HCT116 (cell line): ENCODE data around the gene CUX1. TPM values are rescaled to one million over a fixed set of nuclear protein-coding genes. Genes with fewer than 3 reads are reported as not detected.
A peak's percentile ranks its signal among the peaks of the same experiment; 100 is the strongest.

Source experiments
- ATAC-seq: fragments of 200-7000 bp; cut with Tn5 transposase; 2 replicates; pipeline ENCODE4 v1.9.1; 2020; ENCODE audit warnings: mild to moderate bottlenecking, moderate library complexity
- BruUV-seq: library from RNA; stranded (reverse); fragments of 400-500 nt; replicated peaks from 2 replicates; lab custom pipeline; 2021; lab: Mats Ljungman, UMichigan
- CTCF ChIA-PET: fragments of 300-600 bp; sonication (Branson Sonifier 250); formaldehyde crosslinking; loops from one replicate; lab custom pipeline; 2021; ENCODE audit warnings: antibody characterized with exemption; lab: Charles Lee
- POLR2A ChIA-PET: fragments of 300-600, 350-600 bp; sonication (Branson Sonifier 250); formaldehyde crosslinking; loops from one replicate; lab custom pipeline; 2021; ENCODE audit warnings: antibody characterized with exemption; lab: Charles Lee
- RAD21 ChIA-PET, 2 experiments: fragments of 300-600 bp; sonication (Branson Sonifier 250); formaldehyde crosslinking; loops; one replicate each; lab custom pipeline; 2023; ENCODE audit warnings: low total read pairs in 2 of 2; ENCODE audit not compliant: uncharacterized antibody in 2 of 2, unreplicated experiment in 2 of 2, low non-redundant PET in 1 of 2; lab: Charles Lee
- DNase-seq: peaks from one replicate; pipeline ENCODE4 v3.0.0-alpha.2; 2010; ENCODE audit warnings: low read depth, low spot score
- H2AFZ ChIP-seq: fragments of 200-600 bp; shearing (Covaris generic), sonication (generic); 2 replicates; pipeline ENCODE4 v1.6.1; 2017; ENCODE audit warnings: low read depth, mixed run types, mixed read lengths, antibody characterized with exemption, low read length; ENCODE audit not compliant: poor library complexity, severe bottlenecking
- H3K27ac ChIP-seq: 2 replicates; pipeline ENCODE4 v1.5.1; 2012; ENCODE audit warnings: low read depth, low read length
- H3K27me3 ChIP-seq: fragments of 200-600 bp; sonication (generic); 2 replicates; pipeline ENCODE4 v1.6.1; 2016; ENCODE audit warnings: mixed run types, low read length, mixed read lengths; ENCODE audit not compliant: insufficient read depth
- H3K36me3 ChIP-seq, 2 experiments: fragments of 200-500 bp in 1 of 2; fragments of 200-600 bp in 1 of 2; sonication (Bioruptor generic) in 1 of 2; sonication (generic) in 1 of 2; 2 replicates each; pipeline versions ENCODE4 v1.5.1 to v1.6.1; 2014 to 2016; ENCODE audit warnings: low read length in 2 of 2, inconsistent platforms in 1 of 2, mixed read lengths in 1 of 2, mixed run types in 1 of 2; ENCODE audit not compliant: insufficient read depth in 2 of 2, control insufficient read depth in 1 of 2
- H3K4me1 ChIP-seq, 2 experiments: fragments of 200-600 bp in 1 of 2; sonication (generic) in 1 of 2; 2 replicates each; pipeline versions ENCODE4 v1.5.1 to v1.6.1; 2012 to 2017; ENCODE audit warnings: low read length in 2 of 2, inconsistent platforms in 1 of 2, mild to moderate bottlenecking in 1 of 2, mixed read lengths in 1 of 2, mixed run types in 1 of 2, moderate library complexity in 1 of 2; ENCODE audit not compliant: insufficient read depth in 2 of 2, control insufficient read depth in 1 of 2
- H3K4me2 ChIP-seq: fragments of 200-600 bp; sonication (generic); 2 replicates; pipeline ENCODE4 v1.6.1; 2017; ENCODE audit warnings: mixed run types, low read length, mixed read lengths
- H3K4me3 ChIP-seq, 2 experiments: fragments of 200-600 bp in 1 of 2; sonication (generic) in 1 of 2; replicated peaks in 1 of 2; 2 replicates each; pipeline ENCODE4 v1.5.1; 2011 to 2016; ENCODE audit warnings: low read length in 2 of 2, control low read depth in 1 of 2, low read depth in 1 of 2, mild to moderate bottlenecking in 1 of 2, mixed read lengths in 1 of 2, mixed run types in 1 of 2
- H3K79me2 ChIP-seq: fragments of 200-600 bp; sonication (generic); 2 replicates; pipeline ENCODE4 v1.6.1; 2017; ENCODE audit warnings: mild to moderate bottlenecking, mixed run types, low read length, moderate library complexity, mixed read lengths; ENCODE audit not compliant: insufficient read depth
- H3K9ac ChIP-seq: fragments of 200-600 bp; sonication (generic); 2 replicates; pipeline ENCODE4 v1.6.1; 2016; ENCODE audit warnings: low read length, mixed read lengths
- H3K9me2 ChIP-seq: fragments of 200-600 bp; sonication (generic), shearing (Covaris generic); 2 replicates; pipeline ENCODE4 v1.6.1; 2017; ENCODE audit warnings: mixed run types, mild to moderate bottlenecking, moderate library complexity; ENCODE audit not compliant: insufficient read depth
- H3K9me3 ChIP-seq, 2 experiments: fragments of 200-500 bp in 1 of 2; fragments of 200-600 bp in 1 of 2; sonication (Bioruptor generic) in 1 of 2; sonication (generic) in 1 of 2; 2 replicates each; pipeline ENCODE4 v1.6.1; 2014 to 2017; ENCODE audit warnings: low read length in 2 of 2, mixed read lengths in 2 of 2, inconsistent platforms in 1 of 2, low read depth in 1 of 2, mild to moderate bottlenecking in 1 of 2, mixed run types in 1 of 2, moderate library complexity in 1 of 2; ENCODE audit not compliant: control insufficient read depth in 1 of 2, insufficient read depth in 1 of 2
- H4K20me1 ChIP-seq: fragments of 200-600 bp; sonication (generic), shearing (Covaris generic); 2 replicates; pipeline ENCODE4 v1.6.1; 2017; ENCODE audit warnings: mixed run types, mild to moderate bottlenecking, moderate library complexity; ENCODE audit not compliant: insufficient read depth
- ATF3 ChIP-seq: IDR thresholded peaks from 2 replicates; pipeline ENCODE4 v1.6.1; 2012
- CBX3 ChIP-seq: IDR thresholded peaks from 2 replicates; pipeline ENCODE4 v1.6.1; 2012; ENCODE audit warnings: low read depth
- EGR1 ChIP-seq: IDR thresholded peaks from 2 replicates; pipeline ENCODE4 v1.6.1; 2012; ENCODE audit warnings: low read depth
- ELF1 ChIP-seq: IDR thresholded peaks from 2 replicates; pipeline ENCODE4 v1.6.1; 2012; ENCODE audit warnings: low read depth, borderline replicate concordance
- EZH2 ChIP-seq: fragments of 200-600 bp; sonication (generic); IDR thresholded peaks from 2 replicates; pipeline ENCODE4 v1.6.1; 2017; ENCODE audit warnings: antibody characterized with exemption, mixed run types
- EZH2phosphoT487 ChIP-seq: fragments of 200-600 bp; IDR thresholded peaks from 2 replicates; pipeline ENCODE4 v1.6.1; 2018; ENCODE audit warnings: antibody characterized with exemption, borderline replicate concordance
- FOSL1 ChIP-seq: IDR thresholded peaks from 2 replicates; pipeline ENCODE4 v1.6.1; 2012; ENCODE audit warnings: low read depth
- POLR2A ChIP-seq: IDR thresholded peaks from 2 replicates; pipeline ENCODE4 v1.7.0; 2011; ENCODE audit warnings: borderline replicate concordance; ENCODE audit not compliant: insufficient read depth, insufficient read length; ENCODE audit errors: extremely low read depth
- POLR2AphosphoS5 ChIP-seq: IDR thresholded peaks from 2 replicates; pipeline ENCODE4 v1.6.1; 2011; ENCODE audit warnings: mild to moderate bottlenecking, low read depth, low read length, moderate library complexity
- RAD21 ChIP-seq: IDR thresholded peaks from 2 replicates; pipeline ENCODE4 v1.6.1; 2012; ENCODE audit warnings: low read depth, mild to moderate bottlenecking
- REST ChIP-seq: IDR thresholded peaks from 2 replicates; pipeline ENCODE4 v1.6.1; 2012; ENCODE audit warnings: low read depth
- SIN3A ChIP-seq: IDR thresholded peaks from 2 replicates; pipeline ENCODE4 v1.6.1; 2012; ENCODE audit warnings: low read depth
- SP1 ChIP-seq: IDR thresholded peaks from 2 replicates; pipeline ENCODE4 v1.6.1; 2012; ENCODE audit warnings: low read depth
- SRF ChIP-seq: IDR thresholded peaks from 2 replicates; pipeline ENCODE4 v1.6.1; 2012; ENCODE audit warnings: low read depth
- TCF7L2 ChIP-seq: IDR thresholded peaks from 2 replicates; pipeline ENCODE4 v1.7.0; 2011; ENCODE audit warnings: borderline replicate concordance, inconsistent platforms; ENCODE audit not compliant: insufficient read depth, insufficient read length; ENCODE audit errors: extremely low read depth
- YY1 ChIP-seq: IDR thresholded peaks from 2 replicates; pipeline ENCODE4 v1.6.1; 2011; ENCODE audit warnings: low read length, low read depth, moderate library complexity, mild to moderate bottlenecking; ENCODE audit not compliant: insufficient replicate concordance; ENCODE audit errors: extremely low read depth
- ZFX ChIP-seq: fragments of 450-650 bp; IDR thresholded peaks from 2 replicates; pipeline ENCODE4 v1.6.1; 2017
- intact Hi-C: fragments of 100-400 bp; cut with micrococcal nuclease; formaldehyde crosslinking; loops from 2 replicates; pipeline ENCODE4 v1.10.0; 2022
- total RNA-seq: library from RNA; stranded (reverse); gene quantifications from one replicate; pipeline ENCODE4 v1.2.1, GENCODE V29; 2021; ENCODE audit not compliant: unreplicated experiment
- TF ChIP-seq, protein P1 (sequence below), 3 experiments: fragments of 200-600 bp in 1 of 3; sonication (generic) in 1 of 3; IDR thresholded peaks in 2 of 3; conservative IDR thresholded peaks in 1 of 3; 2 replicates each; pipeline ENCODE4 v1.5.1; 2012 to 2017; ENCODE audit warnings: low read depth in 2 of 3, low read length in 2 of 3, antibody characterized with exemption in 1 of 3, borderline replicate concordance in 1 of 3, control low read depth in 1 of 3, mild to moderate bottlenecking in 1 of 3, mixed read lengths in 1 of 3, mixed run types in 1 of 3, moderate library complexity in 1 of 3; ENCODE audit not compliant: insufficient read depth in 1 of 3
- TF ChIP-seq, protein P2 (sequence below): IDR thresholded peaks from 2 replicates; pipeline ENCODE4 v1.6.1; 2012

Gene CUX1
- total RNA-seq, 1 experiment from 2014 or later = 68.9 TPM

DNA sequence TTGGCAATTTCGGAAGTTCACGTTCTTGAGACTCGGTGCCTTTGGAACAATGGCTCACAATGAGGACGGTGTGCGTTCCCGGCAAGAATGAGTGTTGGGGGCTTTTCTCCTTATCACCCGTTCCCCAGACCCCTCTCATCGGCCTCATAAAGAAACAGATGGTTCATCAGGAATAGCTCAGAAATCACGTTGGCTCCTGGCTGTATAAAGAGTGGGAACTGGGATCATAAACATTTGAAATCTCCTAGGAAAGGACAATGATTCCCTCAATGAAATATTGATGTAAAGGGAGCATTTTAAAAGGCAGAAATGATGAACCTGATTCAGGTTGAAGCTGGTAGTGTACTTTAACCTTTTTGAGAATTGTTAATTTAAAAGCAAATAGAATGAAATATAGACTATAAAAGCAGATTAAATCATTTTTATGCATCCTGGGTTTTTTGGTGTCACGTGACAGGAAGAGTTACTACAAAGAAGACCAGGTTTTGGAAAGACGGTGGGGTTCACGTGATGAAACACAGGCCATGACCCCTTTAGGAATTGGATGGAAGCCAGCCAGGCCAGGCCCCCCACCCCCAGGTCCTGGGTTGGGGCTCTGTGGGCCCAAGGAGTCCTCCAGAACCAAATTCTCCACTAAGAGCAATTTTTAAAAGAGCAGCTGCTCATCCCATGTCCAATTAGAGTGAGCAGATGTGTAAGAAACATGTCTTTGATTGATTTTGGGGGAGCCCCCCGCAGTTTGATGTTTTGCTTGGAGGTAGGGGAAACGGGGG is 63.0 kb downstream of the CUX1 start:
- POLR2A ChIA-PET = no interaction called here
- Histone ChIP-seq H3K9me2 (no peaks in the 10 kb centered on the region), H3K4me1 (peaks cover 46 to 72% of the 10 kb centered on the region in 2 experiments), H3K27me3 (no peaks in the 10 kb centered on the region), H4K20me1 (no peaks in the 10 kb centered on the region), H3K9ac (peak overlapping the region; percentile 71), H3K79me2 (peaks cover 96% of the 10 kb centered on the region), H3K4me3 (no peak overlapping the region)
- BruUV-seq = no TSS peak
- intact Hi-C loops = no loop called here
- no peak for ATAC-seq
- TF ChIP-seq SP1 = no peak
- TF ChIP-seq POLR2A = no peak
- TF ChIP-seq POLR2AphosphoS5 = no peak
- TF ChIP-seq REST = no peak
- TF ChIP-seq EZH2phosphoT487 = no peak
- no peak for TF ChIP-seq SRF
- TF ChIP-seq ZFX = no peak
- no peak for TF ChIP-seq EZH2
- TF ChIP-seq CBX3 = no peak
- TF ChIP-seq FOSL1 = no peak
- TF ChIP-seq, protein P1, sequence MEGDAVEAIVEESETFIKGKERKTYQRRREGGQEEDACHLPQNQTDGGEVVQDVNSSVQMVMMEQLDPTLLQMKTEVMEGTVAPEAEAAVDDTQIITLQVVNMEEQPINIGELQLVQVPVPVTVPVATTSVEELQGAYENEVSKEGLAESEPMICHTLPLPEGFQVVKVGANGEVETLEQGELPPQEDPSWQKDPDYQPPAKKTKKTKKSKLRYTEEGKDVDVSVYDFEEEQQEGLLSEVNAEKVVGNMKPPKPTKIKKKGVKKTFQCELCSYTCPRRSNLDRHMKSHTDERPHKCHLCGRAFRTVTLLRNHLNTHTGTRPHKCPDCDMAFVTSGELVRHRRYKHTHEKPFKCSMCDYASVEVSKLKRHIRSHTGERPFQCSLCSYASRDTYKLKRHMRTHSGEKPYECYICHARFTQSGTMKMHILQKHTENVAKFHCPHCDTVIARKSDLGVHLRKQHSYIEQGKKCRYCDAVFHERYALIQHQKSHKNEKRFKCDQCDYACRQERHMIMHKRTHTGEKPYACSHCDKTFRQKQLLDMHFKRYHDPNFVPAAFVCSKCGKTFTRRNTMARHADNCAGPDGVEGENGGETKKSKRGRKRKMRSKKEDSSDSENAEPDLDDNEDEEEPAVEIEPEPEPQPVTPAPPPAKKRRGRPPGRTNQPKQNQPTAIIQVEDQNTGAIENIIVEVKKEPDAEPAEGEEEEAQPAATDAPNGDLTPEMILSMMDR (IDR thresholded peaks at IDR 0.05 in 2 of 3, conservative IDR thresholded peaks at IDR 0.05 in 1 of 3; ENCODE audit: borderline replicate concordance in 1 of 3, insufficient read depth in 1 of 3, low read depth in 2 of 3, low read length in 2 of 3) = no peak
- TF ChIP-seq ATF3 = no peak
- TF ChIP-seq SIN3A = no peak
- TF ChIP-seq RAD21 = no peak
- TF ChIP-seq TCF7L2 = no peak
- TF ChIP-seq EGR1 = no peak
- TF ChIP-seq, protein P2, sequence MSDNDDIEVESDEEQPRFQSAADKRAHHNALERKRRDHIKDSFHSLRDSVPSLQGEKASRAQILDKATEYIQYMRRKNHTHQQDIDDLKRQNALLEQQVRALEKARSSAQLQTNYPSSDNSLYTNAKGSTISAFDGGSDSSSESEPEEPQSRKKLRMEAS = no peak
- no peak for TF ChIP-seq ELF1
- no peak for TF ChIP-seq YY1
- TF ChIP-seq, all 23 proteins: peak for 0
- RAD21 ChIA-PET = no interaction called here
- CTCF ChIA-PET = interaction anchor here (0.8 to 2.9 kb wide), 2 partner anchors 10 to 24 kb away, joined by 4 to 12 read pairs; no protein-coding TSS in a partner anchor
- no peak overlapping the region for H3K27ac ChIP-seq
- peak overlapping the region; percentile 75 for H3K4me2 ChIP-seq
- DNase-seq = no peak
- no peaks in the 10 kb centered on the region for H3K9me3 ChIP-seq
- H3K36me3 ChIP-seq = no peaks in the 10 kb centered on the region
- H2AFZ ChIP-seq = no peak overlapping the region
